WTC11 (cell line): ENCODE data around the gene HYOU1. TPM values are rescaled to one million over a fixed set of nuclear protein-coding genes. Genes with fewer than 3 reads are reported as not detected.
"Not testable (repeated sequence)": the region's sequence is repeated elsewhere in the genome, so short reads cannot be mapped to it uniquely, and the experiment has no call there.

Experiments
- ATAC-seq: fragments of 200-7000 bp; cut with Tn5 transposase; 2 replicates; pipeline ENCODE4 v1.10.0; 2021; ENCODE audit warnings: mild to moderate bottlenecking, moderate library complexity
- CTCF ChIA-PET: fragments of 300-600 bp; sonication (Branson Sonifier 250); formaldehyde crosslinking; loops from one replicate; lab custom pipeline; 2021; ENCODE audit warnings: antibody characterized with exemption; lab: Charles Lee
- POLR2A ChIA-PET: fragments of 350-600 bp; sonication (Branson Sonifier 250); formaldehyde crosslinking; loops from one replicate; lab custom pipeline; 2021; ENCODE audit warnings: antibody characterized with exemption; lab: Charles Lee
- DNase-seq: peaks from one replicate; pipeline ENCODE4 v3.0.0; 2021; ENCODE audit warnings: low spot score
- H3K27ac Mint-ChIP-seq: 2 replicates; pipeline ENCODE4 v1.8.0; 2021; ENCODE audit warnings: mixed read lengths
- H3K27me3 Mint-ChIP-seq: 2 replicates; pipeline ENCODE4 v1.8.0; 2021; ENCODE audit warnings: low read depth, mild to moderate bottlenecking, moderate library complexity, mixed read lengths
- H3K36me3 Mint-ChIP-seq: 2 replicates; pipeline ENCODE4 v1.8.0; 2021; ENCODE audit warnings: mixed read lengths
- H3K4me1 Mint-ChIP-seq: 2 replicates; pipeline ENCODE4 v1.8.0; 2022; ENCODE audit warnings: mixed read lengths
- H3K4me3 Mint-ChIP-seq: 2 replicates; pipeline ENCODE4 v1.8.0; 2021; ENCODE audit warnings: mild to moderate bottlenecking, moderate library complexity, mixed read lengths
- H3K9me3 Mint-ChIP-seq: 2 replicates; pipeline ENCODE4 v1.8.0; 2021; ENCODE audit warnings: mixed read lengths
- CREB1 ChIP-seq: sonication (generic); formaldehyde crosslinking; IDR thresholded peaks from 2 replicates; pipeline ENCODE4 v1.8.0; 2023; ENCODE audit warnings: mild to moderate bottlenecking, missing genetic modification reagents
- ETV6 ChIP-seq: sonication (generic); formaldehyde crosslinking; IDR thresholded peaks from 2 replicates; pipeline ENCODE4 v1.8.1; 2022; ENCODE audit warnings: mild to moderate bottlenecking, missing genetic modification reagents
- GRHL2 ChIP-seq: fragments of 250-450 bp; sonication (Bioruptor Pico); IDR thresholded peaks from 2 replicates; pipeline ENCODE4 v1.8.0; 2022; ENCODE audit warnings: mild to moderate bottlenecking, moderate library complexity; ENCODE audit not compliant: insufficient replicate concordance, severe bottlenecking
- HMGA2 ChIP-seq: fragments of 250-450 bp; sonication (Bioruptor Pico); IDR thresholded peaks from 2 replicates; pipeline ENCODE4 v1.4.0; 2021; ENCODE audit warnings: mild to moderate bottlenecking, moderate library complexity
- IRF2 ChIP-seq: sonication (generic); formaldehyde crosslinking; IDR thresholded peaks from 2 replicates; pipeline ENCODE4 v1.8.0; 2022; ENCODE audit warnings: low read depth, missing genetic modification reagents, borderline replicate concordance
- NFYB ChIP-seq: sonication (generic); formaldehyde crosslinking; conservative IDR thresholded peaks from 2 replicates; pipeline ENCODE4 v1.8.0; 2022; ENCODE audit warnings: low read depth, missing genetic modification reagents
- RELA ChIP-seq: sonication (generic); formaldehyde crosslinking; IDR thresholded peaks from 2 replicates; pipeline ENCODE4 v1.8.1; 2022; ENCODE audit warnings: missing genetic modification reagents, mild to moderate bottlenecking, borderline replicate concordance
- TP53 ChIP-seq: sonication (generic); formaldehyde crosslinking; IDR thresholded peaks from 2 replicates; pipeline ENCODE4 v1.8.1; 2023; ENCODE audit warnings: mild to moderate bottlenecking, missing genetic modification reagents
- ZNF219 ChIP-seq: sonication (generic); formaldehyde crosslinking; IDR thresholded peaks from 2 replicates; pipeline ENCODE4 v1.8.0; 2023; ENCODE audit warnings: missing genetic modification reagents, mild to moderate bottlenecking, borderline replicate concordance
- ZNF317 ChIP-seq: sonication (generic); formaldehyde crosslinking; IDR thresholded peaks from 2 replicates; pipeline ENCODE4 v1.8.1; 2023; ENCODE audit warnings: low read depth, mild to moderate bottlenecking, moderate library complexity, missing genetic modification reagents, borderline replicate concordance
- ZNF671 ChIP-seq: fragments of 250-450 bp; sonication (Bioruptor Pico); IDR thresholded peaks from 2 replicates; pipeline ENCODE4 v1.8.0; 2021; ENCODE audit warnings: mild to moderate bottlenecking
- total RNA-seq: library from RNA; stranded (reverse); gene quantifications from 3 replicates; pipeline ENCODE4 v1.2.3, GENCODE V29; 2021
- TF ChIP-seq, protein P1 (sequence below): sonication (generic); formaldehyde crosslinking; IDR thresholded peaks from 2 replicates; pipeline ENCODE4 v1.8.0; 2022; ENCODE audit warnings: mild to moderate bottlenecking, missing genetic modification reagents
- TF ChIP-seq, protein P2 (sequence below): sonication (generic); formaldehyde crosslinking; IDR thresholded peaks from 2 replicates; pipeline ENCODE4 v1.8.1; 2023; ENCODE audit warnings: mild to moderate bottlenecking, missing genetic modification reagents, moderate library complexity
- TF ChIP-seq, protein P3 (sequence below): sonication (generic); formaldehyde crosslinking; IDR thresholded peaks from 2 replicates; pipeline ENCODE4 v1.8.1; 2022; ENCODE audit warnings: missing genetic modification reagents, borderline replicate concordance
- TF ChIP-seq, protein P4 (sequence below): sonication (generic); formaldehyde crosslinking; IDR thresholded peaks from 2 replicates; pipeline ENCODE4 v1.8.1; 2023; ENCODE audit warnings: mild to moderate bottlenecking, missing genetic modification reagents
- TF ChIP-seq, protein P5 (sequence below): sonication (generic); formaldehyde crosslinking; IDR thresholded peaks from 2 replicates; pipeline ENCODE4 v1.8.1; 2022; ENCODE audit warnings: low read depth, missing genetic modification reagents, borderline replicate concordance
- TF ChIP-seq, protein P6 (sequence below): sonication (generic); formaldehyde crosslinking; IDR thresholded peaks from 2 replicates; pipeline ENCODE4 v1.8.1; 2023; ENCODE audit warnings: mild to moderate bottlenecking, moderate library complexity, missing genetic modification reagents

HYOU1 gene
- total RNA-seq, 1 experiment from 2014 or later, result 276 TPM

DNA sequence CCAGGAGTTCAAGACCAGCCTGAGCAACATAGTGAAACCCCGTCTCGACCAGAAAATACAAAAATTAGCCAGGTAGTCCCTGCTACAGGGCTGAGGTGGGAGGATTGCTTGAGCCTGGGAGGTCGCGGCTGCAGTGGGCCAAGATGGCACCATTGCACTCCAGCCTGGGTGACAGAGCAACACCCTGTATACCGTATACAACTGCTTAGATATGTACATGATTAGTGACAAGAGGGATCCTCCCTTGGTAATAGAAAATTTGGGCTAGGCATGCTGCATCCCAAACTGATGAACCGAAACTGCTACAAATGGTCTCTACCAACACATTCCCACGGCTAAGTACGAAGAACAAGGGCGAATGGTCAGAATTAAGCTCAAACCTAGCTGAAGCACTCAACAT lies 14.1 kb downstream of the HYOU1 start (continued):
- TF ChIP-seq, protein P1, sequence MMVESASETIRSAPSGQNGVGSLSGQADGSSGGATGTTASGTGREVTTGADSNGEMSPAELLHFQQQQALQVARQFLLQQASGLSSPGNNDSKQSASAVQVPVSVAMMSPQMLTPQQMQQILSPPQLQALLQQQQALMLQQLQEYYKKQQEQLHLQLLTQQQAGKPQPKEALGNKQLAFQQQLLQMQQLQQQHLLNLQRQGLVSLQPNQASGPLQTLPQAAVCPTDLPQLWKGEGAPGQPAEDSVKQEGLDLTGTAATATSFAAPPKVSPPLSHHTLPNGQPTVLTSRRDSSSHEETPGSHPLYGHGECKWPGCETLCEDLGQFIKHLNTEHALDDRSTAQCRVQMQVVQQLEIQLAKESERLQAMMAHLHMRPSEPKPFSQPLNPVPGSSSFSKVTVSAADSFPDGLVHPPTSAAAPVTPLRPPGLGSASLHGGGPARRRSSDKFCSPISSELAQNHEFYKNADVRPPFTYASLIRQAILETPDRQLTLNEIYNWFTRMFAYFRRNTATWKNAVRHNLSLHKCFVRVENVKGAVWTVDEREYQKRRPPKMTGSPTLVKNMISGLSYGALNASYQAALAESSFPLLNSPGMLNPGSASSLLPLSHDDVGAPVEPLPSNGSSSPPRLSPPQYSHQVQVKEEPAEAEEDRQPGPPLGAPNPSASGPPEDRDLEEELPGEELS (CRISPR knock-in tag), result no peak
- TF ChIP-seq RELA (CRISPR knock-in tag) (no peak), GRHL2 (CRISPR knock-in tag) (no peak)
- TF ChIP-seq, protein P2, sequence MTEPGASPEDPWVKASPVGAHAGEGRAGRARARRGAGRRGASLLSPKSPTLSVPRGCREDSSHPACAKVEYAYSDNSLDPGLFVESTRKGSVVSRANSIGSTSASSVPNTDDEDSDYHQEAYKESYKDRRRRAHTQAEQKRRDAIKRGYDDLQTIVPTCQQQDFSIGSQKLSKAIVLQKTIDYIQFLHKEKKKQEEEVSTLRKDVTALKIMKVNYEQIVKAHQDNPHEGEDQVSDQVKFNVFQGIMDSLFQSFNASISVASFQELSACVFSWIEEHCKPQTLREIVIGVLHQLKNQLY (CRISPR knock-in tag), result no peak
- TF ChIP-seq, all 79 proteins: peak for 0

DNA sequence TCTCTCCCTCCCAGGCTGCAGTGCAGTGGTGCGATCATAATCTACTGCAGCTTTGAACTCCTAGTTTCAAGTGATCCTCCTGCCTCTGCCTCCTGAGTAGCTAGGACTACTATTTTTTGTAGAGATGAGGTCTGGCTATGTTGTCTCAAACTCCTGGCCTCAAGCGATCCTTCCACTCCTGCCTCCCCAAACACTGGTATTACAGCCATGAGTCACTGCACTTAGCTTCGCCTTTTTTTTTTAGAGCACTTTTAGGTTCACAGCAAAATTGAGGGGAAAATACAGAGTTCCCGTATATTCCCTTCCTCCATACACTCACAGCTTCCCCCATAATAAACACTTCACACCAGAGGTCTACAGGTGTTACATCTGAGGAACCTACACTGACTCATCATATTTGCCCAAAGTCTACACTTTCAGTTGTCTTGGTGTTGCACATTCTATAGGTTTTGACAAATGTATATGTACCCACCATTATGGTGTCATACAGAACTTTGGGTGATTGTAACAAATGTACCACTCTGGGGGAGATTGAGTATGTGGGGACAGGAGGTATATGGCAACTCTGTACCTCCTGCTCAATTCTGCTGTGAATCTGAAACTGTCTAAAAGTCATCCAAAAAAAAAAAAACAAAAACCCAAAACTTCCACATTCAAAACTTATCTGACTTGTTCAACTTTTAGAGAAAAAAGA lies 15.0 kb downstream of the HYOU1 start:
- ChIA-PET CTCF (interaction anchor here (1.4 kb wide), 1 partner anchor 11 kb away, joined by 10 read pairs; the partner anchor contains the start of gene SLC37A4), POLR2A (interaction anchor here (0.7 kb wide), 1 partner anchor 316 kb away, joined by 3 read pairs; no protein-coding TSS in a partner anchor)
- H3K9me3 Mint-ChIP-seq, result no peaks in the 10 kb centered on the region
- H3K27ac Mint-ChIP-seq, result peak overlapping the region; percentile 48
- H3K27me3 Mint-ChIP-seq, result no peaks in the 10 kb centered on the region
- H3K4me3 Mint-ChIP-seq, result no peak overlapping the region
- peaks cover 19% of the 10 kb centered on the region for H3K36me3 Mint-ChIP-seq
- no peak for DNase-seq
- TF ChIP-seq, protein P3, sequence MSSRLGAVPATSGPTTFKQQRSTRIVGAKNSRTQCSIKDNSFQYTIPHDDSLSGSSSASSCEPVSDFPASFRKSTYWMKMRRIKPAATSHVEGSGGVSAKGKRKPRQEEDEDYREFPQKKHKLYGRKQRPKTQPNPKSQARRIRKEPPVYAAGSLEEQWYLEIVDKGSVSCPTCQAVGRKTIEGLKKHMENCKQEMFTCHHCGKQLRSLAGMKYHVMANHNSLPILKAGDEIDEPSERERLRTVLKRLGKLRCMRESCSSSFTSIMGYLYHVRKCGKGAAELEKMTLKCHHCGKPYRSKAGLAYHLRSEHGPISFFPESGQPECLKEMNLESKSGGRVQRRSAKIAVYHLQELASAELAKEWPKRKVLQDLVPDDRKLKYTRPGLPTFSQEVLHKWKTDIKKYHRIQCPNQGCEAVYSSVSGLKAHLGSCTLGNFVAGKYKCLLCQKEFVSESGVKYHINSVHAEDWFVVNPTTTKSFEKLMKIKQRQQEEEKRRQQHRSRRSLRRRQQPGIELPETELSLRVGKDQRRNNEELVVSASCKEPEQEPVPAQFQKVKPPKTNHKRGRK (CRISPR knock-in tag), result no peak
- TF ChIP-seq IRF2 (CRISPR knock-in tag), result no peak
- TF ChIP-seq TP53, result no peak
- TF ChIP-seq HMGA2 (CRISPR knock-in tag), result no peak
- TF ChIP-seq, protein P4, sequence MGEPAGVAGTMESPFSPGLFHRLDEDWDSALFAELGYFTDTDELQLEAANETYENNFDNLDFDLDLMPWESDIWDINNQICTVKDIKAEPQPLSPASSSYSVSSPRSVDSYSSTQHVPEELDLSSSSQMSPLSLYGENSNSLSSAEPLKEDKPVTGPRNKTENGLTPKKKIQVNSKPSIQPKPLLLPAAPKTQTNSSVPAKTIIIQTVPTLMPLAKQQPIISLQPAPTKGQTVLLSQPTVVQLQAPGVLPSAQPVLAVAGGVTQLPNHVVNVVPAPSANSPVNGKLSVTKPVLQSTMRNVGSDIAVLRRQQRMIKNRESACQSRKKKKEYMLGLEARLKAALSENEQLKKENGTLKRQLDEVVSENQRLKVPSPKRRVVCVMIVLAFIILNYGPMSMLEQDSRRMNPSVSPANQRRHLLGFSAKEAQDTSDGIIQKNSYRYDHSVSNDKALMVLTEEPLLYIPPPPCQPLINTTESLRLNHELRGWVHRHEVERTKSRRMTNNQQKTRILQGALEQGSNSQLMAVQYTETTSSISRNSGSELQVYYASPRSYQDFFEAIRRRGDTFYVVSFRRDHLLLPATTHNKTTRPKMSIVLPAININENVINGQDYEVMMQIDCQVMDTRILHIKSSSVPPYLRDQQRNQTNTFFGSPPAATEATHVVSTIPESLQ (CRISPR knock-in tag), result no peak
- no peak for TF ChIP-seq ZNF671 (CRISPR knock-in tag)
- no peak for TF ChIP-seq CREB1 (CRISPR knock-in tag)
- H3K4me1 Mint-ChIP-seq, result peaks cover 21% of the 10 kb centered on the region
- no peak for ATAC-seq

DNA sequence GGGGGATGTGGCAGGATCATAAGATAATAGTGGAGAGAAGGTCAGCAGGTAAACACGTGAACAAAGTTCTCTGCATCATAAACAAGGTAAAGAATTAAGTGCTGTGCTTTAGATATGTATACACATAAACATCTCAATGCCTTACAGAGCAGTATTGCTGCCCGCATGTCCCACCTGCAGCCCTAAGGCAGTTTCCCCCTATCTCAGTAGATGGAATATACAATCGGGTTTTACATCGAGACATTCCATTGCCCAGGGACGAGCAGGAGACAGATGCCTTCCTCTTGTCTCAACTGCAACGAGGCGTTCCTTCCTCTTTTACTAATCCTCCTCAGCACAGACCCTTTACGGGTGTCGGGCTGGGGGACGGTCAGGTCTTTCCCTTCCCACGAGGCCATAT lies 17.5 kb downstream of the HYOU1 start:
- H3K9me3 Mint-ChIP-seq, H3K27ac Mint-ChIP-seq, H3K36me3 Mint-ChIP-seq, H3K27me3 Mint-ChIP-seq, ATAC-seq, POLR2A ChIA-PET, H3K4me3 Mint-ChIP-seq, DNase-seq, CTCF ChIA-PET: not testable (repeated sequence)
- H3K4me1 Mint-ChIP-seq, result peaks cover 14% of the 10 kb centered on the region

DNA sequence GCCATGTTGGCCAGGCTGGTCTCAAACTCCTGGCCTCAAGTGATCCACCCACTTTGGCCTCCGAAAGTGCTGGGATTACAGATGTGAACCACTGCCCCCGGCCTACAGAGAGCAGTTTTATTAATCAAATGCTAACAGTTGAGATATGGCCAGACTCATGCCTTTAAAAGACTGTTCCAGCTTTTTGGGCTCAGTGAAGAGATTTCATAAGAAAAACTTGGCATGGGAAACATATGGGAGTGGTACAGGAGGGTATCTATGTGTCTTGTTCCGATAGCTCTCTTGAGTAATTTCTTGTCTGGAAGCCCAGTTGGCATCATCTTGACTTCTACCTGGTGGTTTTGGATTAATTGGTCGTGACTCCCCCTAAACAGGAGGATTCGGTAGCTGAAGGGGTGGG lies 18.1 kb downstream of the HYOU1 start:
- no peak for ATAC-seq
- CTCF ChIA-PET, result no interaction called here
- Mint-ChIP-seq H3K36me3 (no peaks in the 10 kb centered on the region), H3K4me1 (peaks cover 14% of the 10 kb centered on the region), H3K4me3 (no peak overlapping the region), H3K9me3 (no peaks in the 10 kb centered on the region), H3K27me3 (no peaks in the 10 kb centered on the region), H3K27ac (no peak overlapping the region)
- POLR2A ChIA-PET, result no interaction called here
- no peak for DNase-seq
- TF ChIP-seq, protein P5, sequence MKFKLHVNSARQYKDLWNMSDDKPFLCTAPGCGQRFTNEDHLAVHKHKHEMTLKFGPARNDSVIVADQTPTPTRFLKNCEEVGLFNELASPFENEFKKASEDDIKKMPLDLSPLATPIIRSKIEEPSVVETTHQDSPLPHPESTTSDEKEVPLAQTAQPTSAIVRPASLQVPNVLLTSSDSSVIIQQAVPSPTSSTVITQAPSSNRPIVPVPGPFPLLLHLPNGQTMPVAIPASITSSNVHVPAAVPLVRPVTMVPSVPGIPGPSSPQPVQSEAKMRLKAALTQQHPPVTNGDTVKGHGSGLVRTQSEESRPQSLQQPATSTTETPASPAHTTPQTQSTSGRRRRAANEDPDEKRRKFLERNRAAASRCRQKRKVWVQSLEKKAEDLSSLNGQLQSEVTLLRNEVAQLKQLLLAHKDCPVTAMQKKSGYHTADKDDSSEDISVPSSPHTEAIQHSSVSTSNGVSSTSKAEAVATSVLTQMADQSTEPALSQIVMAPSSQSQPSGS (CRISPR knock-in tag), result no peak
- TF ChIP-seq ZNF219 (CRISPR knock-in tag) (no peak), ETV6 (CRISPR knock-in tag) (no peak), NFYB (CRISPR knock-in tag) (no peak), ZNF317 (CRISPR knock-in tag) (no peak), GRHL2 (CRISPR knock-in tag) (no peak)
- TF ChIP-seq, protein P6, sequence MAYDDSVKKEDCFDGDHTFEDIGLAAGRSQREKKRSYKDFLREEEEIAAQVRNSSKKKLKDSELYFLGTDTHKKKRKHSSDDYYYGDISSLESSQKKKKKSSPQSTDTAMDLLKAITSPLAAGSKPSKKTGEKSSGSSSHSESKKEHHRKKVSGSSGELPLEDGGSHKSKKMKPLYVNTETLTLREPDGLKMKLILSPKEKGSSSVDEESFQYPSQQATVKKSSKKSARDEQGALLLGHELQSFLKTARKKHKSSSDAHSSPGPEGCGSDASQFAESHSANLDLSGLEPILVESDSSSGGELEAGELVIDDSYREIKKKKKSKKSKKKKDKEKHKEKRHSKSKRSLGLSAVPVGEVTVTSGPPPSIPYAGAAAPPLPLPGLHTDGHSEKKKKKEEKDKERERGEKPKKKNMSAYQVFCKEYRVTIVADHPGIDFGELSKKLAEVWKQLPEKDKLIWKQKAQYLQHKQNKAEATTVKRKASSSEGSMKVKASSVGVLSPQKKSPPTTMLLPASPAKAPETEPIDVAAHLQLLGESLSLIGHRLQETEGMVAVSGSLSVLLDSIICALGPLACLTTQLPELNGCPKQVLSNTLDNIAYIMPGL (CRISPR knock-in tag), result no peak
- TF ChIP-seq, protein P4 (CRISPR knock-in tag), result no peak
